Mesothelial cell of epicardium (in vitro differentiated cells): ENCODE measurements around the gene CLEC9A. TPM values are rescaled to one million over a fixed set of nuclear protein-coding genes. Genes with fewer than 3 reads are reported as not detected.

ENCODE experiments used
- DNase-seq, 2 experiments: peaks; one replicate each; pipeline ENCODE4 v3.0.0; 2021; ENCODE audit warnings: low spot score in 2 of 2; ENCODE audit not compliant: unreplicated experiment in 2 of 2
- H3K27ac Mint-ChIP-seq: 2 replicates; pipeline ENCODE4 v1.8.0; 2021; ENCODE audit warnings: mixed read lengths
- H3K27me3 Mint-ChIP-seq: 2 replicates; pipeline ENCODE4 v1.8.0; 2021; ENCODE audit warnings: low read depth, mixed read lengths
- H3K36me3 Mint-ChIP-seq: 2 replicates; pipeline ENCODE4 v1.8.0; 2021; ENCODE audit warnings: mixed read lengths
- H3K4me1 Mint-ChIP-seq: 2 replicates; pipeline ENCODE4 v1.8.0; 2021; ENCODE audit warnings: mixed read lengths
- H3K4me3 Mint-ChIP-seq: 2 replicates; pipeline ENCODE4 v1.8.0; 2021; ENCODE audit warnings: mild to moderate bottlenecking, moderate library complexity, mixed read lengths
- H3K9me3 Mint-ChIP-seq: 2 replicates; pipeline ENCODE4 v1.8.0; 2021; ENCODE audit warnings: mixed read lengths
- total RNA-seq: library from RNA; stranded (reverse); gene quantifications from 3 replicates; pipeline ENCODE4 v1.2.1, GENCODE V29; 2021
- TF ChIP-seq, protein P1 (sequence below): fragments of 200-600 bp; sonication (generic); IDR thresholded peaks from one replicate; pipeline ENCODE4 v1.5.0; 2021; ENCODE audit warnings: antibody characterized with exemption; ENCODE audit not compliant: unreplicated experiment

The CLEC9A gene
- total RNA-seq = not detected in 3 replicates

DNA sequence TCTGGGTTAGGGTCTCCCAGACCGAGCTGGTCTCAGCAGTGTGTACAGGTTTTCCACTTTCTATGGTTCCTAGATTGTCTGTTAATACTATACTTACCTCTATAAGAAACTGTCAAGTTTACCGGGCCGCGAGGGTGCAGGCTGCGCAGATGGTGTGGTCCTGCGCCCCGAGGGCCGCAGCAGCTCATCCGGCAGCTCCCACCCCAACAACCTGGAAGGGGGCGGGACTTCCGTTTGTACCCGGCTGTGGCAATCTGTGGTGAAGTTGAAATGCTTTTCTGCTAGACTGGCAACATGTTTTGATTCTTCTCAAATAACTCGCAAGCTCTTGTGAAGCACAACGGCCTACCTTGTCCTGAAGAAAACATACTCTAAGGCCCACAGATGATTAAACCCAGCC is at the start of gene CLEC9A:
CLEC9A (plus strand) TSS at position 237 of the 400 bp plus-strand sequence. CDS start 22,006 bp downstream, outside the sequence.
- Mint-ChIP-seq H3K27ac (no peak within 1 kb of the TSS), H3K4me1 (peaks cover 2% of the 10 kb centered on the region), H3K36me3 (no peaks in the 10 kb centered on the region), H3K9me3 (no peaks in the 10 kb centered on the region), H3K4me3 (no peak within 1 kb of the TSS), H3K27me3 (no peaks in the 10 kb centered on the region)
- TF ChIP-seq, protein P1, sequence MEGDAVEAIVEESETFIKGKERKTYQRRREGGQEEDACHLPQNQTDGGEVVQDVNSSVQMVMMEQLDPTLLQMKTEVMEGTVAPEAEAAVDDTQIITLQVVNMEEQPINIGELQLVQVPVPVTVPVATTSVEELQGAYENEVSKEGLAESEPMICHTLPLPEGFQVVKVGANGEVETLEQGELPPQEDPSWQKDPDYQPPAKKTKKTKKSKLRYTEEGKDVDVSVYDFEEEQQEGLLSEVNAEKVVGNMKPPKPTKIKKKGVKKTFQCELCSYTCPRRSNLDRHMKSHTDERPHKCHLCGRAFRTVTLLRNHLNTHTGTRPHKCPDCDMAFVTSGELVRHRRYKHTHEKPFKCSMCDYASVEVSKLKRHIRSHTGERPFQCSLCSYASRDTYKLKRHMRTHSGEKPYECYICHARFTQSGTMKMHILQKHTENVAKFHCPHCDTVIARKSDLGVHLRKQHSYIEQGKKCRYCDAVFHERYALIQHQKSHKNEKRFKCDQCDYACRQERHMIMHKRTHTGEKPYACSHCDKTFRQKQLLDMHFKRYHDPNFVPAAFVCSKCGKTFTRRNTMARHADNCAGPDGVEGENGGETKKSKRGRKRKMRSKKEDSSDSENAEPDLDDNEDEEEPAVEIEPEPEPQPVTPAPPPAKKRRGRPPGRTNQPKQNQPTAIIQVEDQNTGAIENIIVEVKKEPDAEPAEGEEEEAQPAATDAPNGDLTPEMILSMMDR = no peak
- DNase-seq = no peak

DNA sequence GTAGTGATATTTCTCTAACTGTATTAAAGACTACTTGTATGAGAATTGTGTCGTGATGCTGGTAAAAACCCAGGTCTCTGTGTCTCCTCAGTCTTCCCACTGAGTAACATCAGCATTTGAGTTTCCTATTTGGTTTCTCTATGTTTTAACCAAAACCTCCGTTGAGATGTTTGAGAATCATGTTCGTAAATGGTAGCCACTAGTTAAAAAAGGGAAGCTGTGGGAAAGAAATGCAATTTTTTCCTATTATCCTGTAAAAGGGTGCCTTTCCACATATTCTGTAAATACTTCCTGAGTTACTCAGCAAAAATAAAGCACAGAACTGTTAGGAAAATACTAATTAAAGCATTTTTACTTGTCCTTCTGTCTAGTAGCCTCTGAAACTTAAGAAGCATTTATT is 38.6 kb upstream of the CLEC9A start:
- H3K4me1 Mint-ChIP-seq = peaks cover 3% of the 10 kb centered on the region
- H3K27ac Mint-ChIP-seq = no peak overlapping the region
- H3K9me3 Mint-ChIP-seq = no peaks in the 10 kb centered on the region
- no peaks in the 10 kb centered on the region for H3K36me3 Mint-ChIP-seq
- no peak for DNase-seq
- no peak overlapping the region for H3K4me3 Mint-ChIP-seq
- TF ChIP-seq, protein P1 = no peak
- H3K27me3 Mint-ChIP-seq = peaks cover 5% of the 10 kb centered on the region

DNA sequence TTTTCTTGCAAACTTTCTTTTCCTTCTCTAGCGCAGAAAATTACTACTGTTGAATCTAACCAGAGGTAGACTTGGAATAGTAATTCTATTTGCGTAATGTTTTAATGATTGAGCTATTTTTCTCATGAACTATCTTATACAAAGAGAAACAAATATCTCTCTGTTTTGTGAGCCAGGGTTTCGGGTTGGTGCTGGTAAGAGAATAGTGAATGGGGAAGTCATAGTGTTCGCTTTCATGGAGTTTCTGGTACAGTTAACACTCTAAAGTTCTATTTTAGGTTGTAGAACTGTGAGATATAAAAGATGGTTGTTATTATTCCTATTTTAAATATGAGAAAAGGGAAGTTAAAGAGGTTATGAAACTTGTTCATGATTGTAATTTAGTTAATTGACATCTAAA is 38.2 kb upstream of the CLEC9A start:
- Mint-ChIP-seq H3K4me1 (peaks cover 3% of the 10 kb centered on the region), H3K27me3 (peaks cover 5% of the 10 kb centered on the region), H3K4me3 (no peak overlapping the region), H3K27ac (no peak overlapping the region), H3K36me3 (no peaks in the 10 kb centered on the region), H3K9me3 (no peaks in the 10 kb centered on the region)
- DNase-seq = no peak
- TF ChIP-seq, protein P1 = no peak

DNA sequence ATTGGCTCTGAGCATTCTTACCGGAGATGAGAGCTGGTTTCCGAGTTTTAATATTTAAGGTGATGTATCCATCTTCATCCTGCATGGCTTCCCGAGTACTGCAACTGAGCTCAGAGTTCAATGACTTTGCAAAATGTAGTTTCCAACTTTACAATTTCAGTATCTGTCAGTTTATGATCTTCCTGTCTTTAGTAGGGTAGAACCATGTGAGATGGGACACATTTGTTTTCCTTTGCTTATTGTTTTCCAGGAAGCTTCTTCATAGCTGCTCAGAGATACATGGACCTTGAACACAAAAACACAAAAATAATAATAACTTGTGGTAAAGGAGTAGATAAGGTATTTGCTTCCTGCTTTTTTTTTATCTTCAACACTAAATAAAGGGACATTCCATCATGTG is 31.5 kb upstream of the CLEC9A start, which contains the start of gene CLEC1B:
CLEC1B (minus strand) TSS at position 106 of the 400 bp plus-strand sequence; CDS start at position 85, 21 bp downstream.
- Mint-ChIP-seq H3K4me3 (no peak within 1 kb of the TSS), H3K9me3 (no peaks in the 10 kb centered on the region), H3K36me3 (no peaks in the 10 kb centered on the region), H3K27me3 (no peaks in the 10 kb centered on the region), H3K4me1 (peaks cover 11% of the 10 kb centered on the region), H3K27ac (no peak within 1 kb of the TSS)
- TF ChIP-seq, protein P1 = no peak
- no peak for DNase-seq

DNA sequence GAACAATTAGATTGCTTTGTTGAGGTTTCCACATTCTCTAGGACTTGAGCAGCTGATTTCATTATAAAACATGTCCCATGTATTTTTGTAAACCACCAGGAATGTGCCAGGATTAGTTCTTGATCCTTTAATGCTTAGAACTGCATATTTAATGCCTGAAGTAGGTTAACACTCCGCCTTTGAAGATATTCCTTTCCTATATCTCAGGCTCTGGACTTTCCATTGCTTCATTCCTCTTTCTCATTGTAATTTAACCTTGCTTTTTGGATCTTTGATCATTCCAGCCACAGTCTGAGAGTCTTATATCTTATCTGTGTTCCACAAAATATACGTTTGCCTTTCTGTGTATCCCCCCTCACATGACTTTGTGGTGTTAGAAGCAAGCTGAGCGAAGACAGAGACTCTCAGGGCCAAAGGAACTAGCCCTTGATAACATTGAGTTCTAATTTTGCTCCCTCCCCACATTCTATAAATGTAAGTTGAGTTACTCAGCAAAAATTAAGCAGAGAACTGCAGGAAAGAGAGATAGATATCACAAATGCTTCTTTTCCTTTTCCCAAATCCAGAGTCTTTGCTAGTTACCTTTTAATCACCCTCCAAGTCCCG is 29.2 kb upstream of the CLEC9A start:
- no peak for DNase-seq
- peaks cover 10% of the 10 kb centered on the region for H3K4me1 Mint-ChIP-seq
- H3K9me3 Mint-ChIP-seq = no peaks in the 10 kb centered on the region
- H3K4me3 Mint-ChIP-seq = no peak overlapping the region
- no peaks in the 10 kb centered on the region for H3K27me3 Mint-ChIP-seq
- peak overlapping the region; percentile 7 for H3K27ac Mint-ChIP-seq
- TF ChIP-seq, protein P1 = no peak
- H3K36me3 Mint-ChIP-seq = no peaks in the 10 kb centered on the region
